ENCODE data around the gene FCER1G. TPM values are rescaled to one million over a fixed set of nuclear protein-coding genes. Genes with fewer than 3 reads are reported as not detected.
A peak's percentile ranks its signal among the peaks of the same experiment; 100 is the strongest.

The FCER1G gene
- total RNA-seq, 1 experiment from 2014 or later: 1.1 TPM

- H3K4me3 ChIP-seq: no peak overlapping the region
- no peaks in the 10 kb centered on the region for H3K9me3 ChIP-seq (replicated peaks)
- DNase-seq (ENCODE audit: low read depth in 1 of 2, low spot score in 2 of 2): no peak
- H3K27ac ChIP-seq: no peak overlapping the region
- H3K36me3 ChIP-seq: no peaks in the 10 kb centered on the region
- no peaks in the 10 kb centered on the region for H3K27me3 ChIP-seq (replicated peaks)
- H3K4me1 ChIP-seq (replicated peaks): 0 out of 2 replicates have a peak, but pooled peaks cover 4% of the 10 kb centered on the region
Measured at GRCh38 chr1:161193561-161194235, 21.4 kb upstream of the FCER1G start.

DNA sequence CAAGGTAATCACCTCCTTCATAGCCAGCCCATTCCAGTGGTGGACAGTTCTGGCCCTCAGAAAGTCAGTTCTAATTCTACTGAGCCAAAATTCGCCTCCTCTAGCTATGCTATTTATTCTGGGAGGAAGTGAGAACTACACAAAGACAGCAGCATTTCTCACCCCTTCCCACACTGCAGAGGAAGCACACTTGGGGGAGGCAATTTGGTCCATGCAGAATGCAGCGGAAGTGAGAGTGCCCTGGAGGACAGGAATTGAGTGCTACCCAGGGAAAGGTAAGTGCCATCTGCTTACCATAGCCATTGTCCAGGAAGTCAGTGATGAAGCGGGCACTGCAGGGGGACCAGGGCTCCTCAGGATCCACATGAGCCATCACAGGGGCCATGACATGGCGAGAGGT is 19.9 kb upstream of the FCER1G start:
- H3K27me3 ChIP-seq (replicated peaks): no peaks in the 10 kb centered on the region
- no peak overlapping the region for H3K27ac ChIP-seq
- no peaks in the 10 kb centered on the region for H3K36me3 ChIP-seq
- no peak for DNase-seq (ENCODE audit: low read depth in 1 of 2, low spot score in 2 of 2)
- H3K9me3 ChIP-seq (replicated peaks): no peaks in the 10 kb centered on the region
- H3K4me3 ChIP-seq: no peak overlapping the region
- 0 out of 2 replicates have a peak, but pooled peaks cover 4% of the 10 kb centered on the region for H3K4me1 ChIP-seq (replicated peaks)

- Histone ChIP-seq H3K36me3 (no peaks in the 10 kb centered on the region), H3K27ac (no peak overlapping the region), H3K4me1 (replicated peaks) (peaks cover 11% of the 10 kb centered on the region), H3K4me3 (no peak overlapping the region), H3K9me3 (replicated peaks) (no peaks in the 10 kb centered on the region), H3K27me3 (replicated peaks) (no peaks in the 10 kb centered on the region)
- no peak for DNase-seq (ENCODE audit: low read depth in 1 of 2, low spot score in 2 of 2)
Measured at GRCh38 chr1:161196111-161196510, 19.0 kb upstream of the FCER1G start.

DNA sequence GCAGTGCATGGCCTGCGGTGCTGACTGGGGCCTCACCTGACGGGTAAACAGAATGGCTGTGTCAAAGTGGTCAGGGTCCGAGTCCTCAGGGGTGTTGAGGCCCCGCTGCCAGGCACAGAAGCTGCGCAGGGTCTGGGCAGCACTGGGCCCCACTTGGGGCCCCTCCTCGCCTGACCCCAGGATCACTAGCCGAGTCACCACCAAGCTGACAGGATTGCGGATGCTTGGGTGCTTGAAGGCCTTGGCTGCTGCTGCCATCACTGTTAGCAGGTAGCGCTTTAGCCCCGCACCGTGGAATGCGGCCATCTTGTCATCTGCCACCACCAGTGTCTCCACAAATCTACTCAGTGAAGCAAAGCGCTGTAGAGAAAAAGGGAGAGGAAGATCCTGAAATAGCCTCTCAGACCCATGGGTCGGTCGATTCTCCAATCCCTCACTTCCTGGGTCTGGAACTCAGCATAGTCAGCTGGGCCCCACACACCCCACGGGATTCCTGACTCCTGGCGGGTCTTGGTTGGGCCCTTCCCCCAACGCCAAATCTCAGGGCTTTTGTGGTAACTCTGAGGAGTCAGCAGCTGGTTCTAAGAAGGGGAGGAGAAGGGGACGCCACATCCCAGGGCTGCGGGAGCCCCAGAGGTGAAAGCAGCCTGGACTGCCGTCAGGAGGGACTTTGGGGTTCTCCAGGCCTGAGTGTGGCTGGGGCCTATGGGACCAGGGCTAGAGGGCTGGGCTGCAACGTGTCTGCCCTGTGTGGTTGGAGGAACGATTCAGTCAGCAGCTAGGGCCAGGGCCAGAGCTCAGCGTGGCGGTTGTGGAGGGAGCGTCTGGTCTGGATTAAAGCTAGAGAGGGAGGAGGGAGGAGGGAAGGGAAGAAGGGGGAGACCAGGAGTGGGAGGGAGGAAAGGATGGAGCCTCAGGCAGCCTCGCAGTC is 18.3 kb upstream of the FCER1G start:
- Histone ChIP-seq H3K27me3 (replicated peaks) (no peaks in the 10 kb centered on the region), H3K27ac (no peak overlapping the region), H3K4me1 (replicated peaks) (peaks cover 18% of the 10 kb centered on the region), H3K4me3 (no peak overlapping the region), H3K36me3 (no peaks in the 10 kb centered on the region), H3K9me3 (replicated peaks) (no peaks in the 10 kb centered on the region)
- no peak for DNase-seq (ENCODE audit: low read depth in 1 of 2, low spot score in 2 of 2)

GRCh38 chr1:161197560-161198193 is 17.4 kb upstream of the FCER1G start:
- no peak overlapping the region for H3K27ac ChIP-seq
- H3K36me3 ChIP-seq: no peaks in the 10 kb centered on the region
- no peaks in the 10 kb centered on the region for H3K9me3 ChIP-seq (replicated peaks)
- H3K27me3 ChIP-seq (replicated peaks): no peaks in the 10 kb centered on the region
- H3K4me1 ChIP-seq (replicated peaks): peaks cover 20% of the 10 kb centered on the region
- no peak for DNase-seq (ENCODE audit: low read depth in 1 of 2, low spot score in 2 of 2)
- no peak overlapping the region for H3K4me3 ChIP-seq

DNA sequence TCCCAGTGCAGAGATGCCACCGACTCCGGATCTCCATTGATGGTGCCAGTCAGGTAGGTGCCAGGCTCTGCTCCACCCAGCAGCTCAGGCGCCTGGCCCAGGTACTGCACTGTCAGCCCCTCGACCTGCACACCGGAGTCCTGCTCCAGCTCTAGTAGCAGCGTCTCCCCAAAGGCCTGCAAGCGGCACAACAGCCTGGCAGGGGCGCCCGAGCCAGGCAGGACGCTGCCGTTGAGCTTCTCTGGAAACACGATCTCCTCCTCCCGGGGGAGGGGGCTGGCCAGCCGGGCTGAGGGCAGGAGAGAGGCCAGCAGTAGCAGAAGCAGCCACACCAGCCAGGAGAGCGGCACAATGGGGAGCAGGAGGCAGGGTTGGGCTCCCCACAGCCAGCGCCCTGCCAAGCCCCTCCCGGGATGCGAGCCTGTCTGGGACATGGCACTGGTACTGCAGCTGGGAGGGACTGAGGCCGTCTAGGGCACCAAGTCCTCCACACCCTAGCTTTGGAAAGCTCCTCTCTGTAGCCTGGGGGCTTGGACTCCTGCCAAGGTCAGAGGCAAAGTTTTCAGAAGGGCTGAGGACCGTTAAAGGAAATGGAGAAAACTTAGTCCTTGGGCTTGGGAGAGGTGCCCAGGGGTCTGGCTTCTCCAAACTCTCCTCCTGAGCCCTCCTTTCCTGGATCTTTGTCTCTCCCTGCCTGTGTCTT is 16.8 kb upstream of the FCER1G start:
- DNase-seq (ENCODE audit: low read depth in 1 of 2, low spot score in 2 of 2): no peak
- no peak overlapping the region for H3K27ac ChIP-seq
- no peaks in the 10 kb centered on the region for H3K27me3 ChIP-seq (replicated peaks)
- no peaks in the 10 kb centered on the region for H3K9me3 ChIP-seq (replicated peaks)
- peaks cover under 1% of the 10 kb centered on the region for H3K36me3 ChIP-seq
- H3K4me1 ChIP-seq (replicated peaks): peaks cover 25% of the 10 kb centered on the region
- H3K4me3 ChIP-seq: no peak overlapping the region

GRCh38 chr1:161198897-161199431 is 16.1 kb upstream of the FCER1G start, which contains the start of gene ADAMTS4:
TSS of gene ADAMTS4 (minus strand) at chr1:161199054. CDS start at chr1:161198627, 427 bp downstream.
- no peak for DNase-seq (ENCODE audit: low read depth in 1 of 2, low spot score in 2 of 2)
- peaks cover 25% of the 10 kb centered on the region for H3K4me1 ChIP-seq (replicated peaks)
- no peaks in the 10 kb centered on the region for H3K27me3 ChIP-seq (replicated peaks)
- peaks cover 7% of the 10 kb centered on the region for H3K36me3 ChIP-seq
- H3K27ac ChIP-seq: no peak within 1 kb of the TSS
- H3K4me3 ChIP-seq: no peak within 1 kb of the TSS
- H3K9me3 ChIP-seq (replicated peaks): no peaks in the 10 kb centered on the region

GRCh38 chr1:161199506-161200139 is 15.5 kb upstream of the FCER1G start:
- Histone ChIP-seq H3K27me3 (replicated peaks) (no peaks in the 10 kb centered on the region), H3K9me3 (replicated peaks) (no peaks in the 10 kb centered on the region), H3K36me3 (peaks cover 13% of the 10 kb centered on the region), H3K4me3 (no peak overlapping the region), H3K4me1 (replicated peaks) (peaks cover 25% of the 10 kb centered on the region), H3K27ac (no peak overlapping the region)
- DNase-seq (ENCODE audit: low read depth in 1 of 2, low spot score in 2 of 2): no peak

- DNase-seq (ENCODE audit: low read depth in 1 of 2, low spot score in 2 of 2): no peak
- Histone ChIP-seq H3K4me1 (replicated peaks) (peaks cover 25% of the 10 kb centered on the region), H3K27ac (no peak overlapping the region), H3K9me3 (replicated peaks) (no peaks in the 10 kb centered on the region), H3K36me3 (peaks cover 17% of the 10 kb centered on the region), H3K27me3 (replicated peaks) (no peaks in the 10 kb centered on the region), H3K4me3 (no peak overlapping the region)
Measured at GRCh38 chr1:161200421-161200991, 14.6 kb upstream of the FCER1G start.

DNA sequence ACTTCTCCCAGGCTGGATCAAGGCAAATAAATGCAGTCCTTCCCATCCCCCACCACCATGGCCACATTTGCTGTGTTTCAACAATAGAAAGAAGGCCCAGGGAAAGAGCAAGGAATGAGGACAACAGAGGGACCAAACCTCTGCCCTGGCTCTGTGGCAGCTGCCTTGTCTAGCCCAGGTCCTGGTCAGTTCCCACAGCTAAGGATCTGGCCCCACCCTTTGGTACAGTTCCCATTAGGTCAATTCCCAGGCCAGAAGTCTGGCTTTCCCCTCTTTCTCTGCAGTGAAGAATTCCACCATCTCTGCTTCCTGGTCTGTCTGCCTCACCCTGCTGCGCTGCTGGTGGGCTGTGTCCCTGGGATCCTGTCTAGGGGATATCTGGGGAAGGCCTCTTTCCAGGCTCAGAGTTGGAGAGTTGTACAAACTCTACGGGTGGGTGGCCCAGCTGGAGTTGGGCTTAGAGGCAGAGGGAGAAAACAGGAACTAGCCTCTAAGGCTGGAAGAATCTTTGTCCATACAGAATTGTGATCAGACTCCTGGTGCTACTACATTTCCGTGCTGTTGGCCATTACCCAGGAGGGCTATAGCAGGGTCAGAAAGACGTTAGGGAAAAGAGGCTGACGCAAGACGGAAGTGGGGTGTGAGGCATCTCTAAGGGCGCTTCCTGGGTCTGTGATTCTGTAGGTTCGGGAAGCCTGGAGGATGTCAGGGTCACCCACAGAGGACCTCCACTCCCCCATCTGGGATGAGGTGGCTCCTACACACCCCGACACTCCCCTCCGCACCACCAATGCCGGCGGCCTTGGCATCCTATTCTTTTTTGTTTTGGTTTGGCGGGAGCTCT is 13.9 kb upstream of the FCER1G start:
- peaks cover 25% of the 10 kb centered on the region for H3K4me1 ChIP-seq (replicated peaks)
- peak overlapping the region; percentile 64; the same call in 1 of the 2 replicates for H3K4me3 ChIP-seq
- DNase-seq (ENCODE audit: low read depth in 1 of 2, low spot score in 2 of 2): peak in 1 of 2 experiments; percentile 15
- no peaks in the 10 kb centered on the region for H3K27me3 ChIP-seq (replicated peaks)
- H3K36me3 ChIP-seq: peaks cover 18% of the 10 kb centered on the region
- H3K27ac ChIP-seq: peak overlapping the region; percentile 77
- H3K9me3 ChIP-seq (replicated peaks): no peaks in the 10 kb centered on the region

GRCh38 chr1:161201836-161202712 is 13.0 kb upstream of the FCER1G start, which contains the start of gene NDUFS2:
TSS of gene NDUFS2 (plus strand) at chr1:161202367. CDS start at chr1:161202386, 19 bp downstream.
- Histone ChIP-seq H3K9me3 (replicated peaks) (no peaks in the 10 kb centered on the region), H3K4me3 (peak within 1 kb of the TSS; percentile 64), H3K27me3 (replicated peaks) (no peaks in the 10 kb centered on the region), H3K4me1 (replicated peaks) (peaks cover 25% of the 10 kb centered on the region), H3K36me3 (peaks cover 27% of the 10 kb centered on the region), H3K27ac (peak within 1 kb of the TSS; percentile 77)
- DNase-seq (ENCODE audit: low read depth in 1 of 2, low spot score in 2 of 2): peak; percentile 95 to 99
